Measurements from ENCODE around the gene WSB2. TPM values are rescaled to one million over a fixed set of nuclear protein-coding genes. Genes with fewer than 3 reads are reported as not detected.
"Not testable (repeated sequence)": the region's sequence is repeated elsewhere in the genome, so short reads cannot be mapped to it uniquely, and the experiment has no call there.

WSB2 gene
- total RNA-seq, 1 experiment from 2014 or later = 112 TPM

DNA sequence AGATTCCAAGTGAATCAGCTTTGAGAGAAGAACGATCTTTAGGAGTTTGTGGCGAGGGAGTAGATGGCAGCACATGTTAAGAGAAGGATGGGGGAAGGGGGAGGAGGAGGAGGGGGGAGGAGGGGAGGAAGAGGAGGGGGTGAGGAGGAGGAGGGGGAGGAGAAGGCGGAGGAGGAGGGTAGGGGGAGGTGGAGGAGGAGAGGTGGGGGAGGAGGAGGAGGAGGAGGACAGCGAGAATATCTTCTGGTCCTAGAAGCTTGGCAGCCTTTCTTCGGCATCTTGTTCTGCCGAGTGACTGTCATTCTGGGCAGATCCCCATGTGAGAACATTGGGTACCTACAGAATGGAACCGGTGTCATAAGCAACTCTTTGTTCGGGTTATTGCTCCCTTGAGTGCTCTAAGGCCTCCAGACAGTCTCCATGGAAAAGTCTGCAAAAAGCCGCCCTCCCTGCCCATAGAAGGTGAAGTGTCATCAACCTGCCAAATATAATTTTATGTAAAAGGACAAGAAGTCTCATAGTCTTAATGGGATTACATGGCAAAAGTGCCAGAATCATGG is 37.6 kb downstream of the WSB2 start:
- intact Hi-C loops (cut with micrococcal nuclease; ENCODE audit: unreplicated experiment) = no loop called here
- Mint-ChIP-seq H3K27me3 (ENCODE audit: unreplicated experiment) (no peaks in the 10 kb centered on the region), H3K4me1 (ENCODE audit: low read depth, unreplicated experiment) (no peaks in the 10 kb centered on the region), H3K27ac (ENCODE audit: unreplicated experiment) (no peak overlapping the region), H3K4me3 (ENCODE audit: low read depth, unreplicated experiment) (no peak overlapping the region), H3K9me3 (ENCODE audit: low read depth, unreplicated experiment) (no peaks in the 10 kb centered on the region), H3K36me3 (ENCODE audit: insufficient read depth, unreplicated experiment) (peaks cover 63% of the 10 kb centered on the region)
- BruUV-seq (replicated peaks) = no TSS peak
- TF ChIP-seq, protein P1, sequence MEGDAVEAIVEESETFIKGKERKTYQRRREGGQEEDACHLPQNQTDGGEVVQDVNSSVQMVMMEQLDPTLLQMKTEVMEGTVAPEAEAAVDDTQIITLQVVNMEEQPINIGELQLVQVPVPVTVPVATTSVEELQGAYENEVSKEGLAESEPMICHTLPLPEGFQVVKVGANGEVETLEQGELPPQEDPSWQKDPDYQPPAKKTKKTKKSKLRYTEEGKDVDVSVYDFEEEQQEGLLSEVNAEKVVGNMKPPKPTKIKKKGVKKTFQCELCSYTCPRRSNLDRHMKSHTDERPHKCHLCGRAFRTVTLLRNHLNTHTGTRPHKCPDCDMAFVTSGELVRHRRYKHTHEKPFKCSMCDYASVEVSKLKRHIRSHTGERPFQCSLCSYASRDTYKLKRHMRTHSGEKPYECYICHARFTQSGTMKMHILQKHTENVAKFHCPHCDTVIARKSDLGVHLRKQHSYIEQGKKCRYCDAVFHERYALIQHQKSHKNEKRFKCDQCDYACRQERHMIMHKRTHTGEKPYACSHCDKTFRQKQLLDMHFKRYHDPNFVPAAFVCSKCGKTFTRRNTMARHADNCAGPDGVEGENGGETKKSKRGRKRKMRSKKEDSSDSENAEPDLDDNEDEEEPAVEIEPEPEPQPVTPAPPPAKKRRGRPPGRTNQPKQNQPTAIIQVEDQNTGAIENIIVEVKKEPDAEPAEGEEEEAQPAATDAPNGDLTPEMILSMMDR (IDR thresholded peaks at IDR 0.05; ENCODE audit: unreplicated experiment) = no peak
- DNase-seq = no peak
- CTCF ChIA-PET = no interaction called here

DNA sequence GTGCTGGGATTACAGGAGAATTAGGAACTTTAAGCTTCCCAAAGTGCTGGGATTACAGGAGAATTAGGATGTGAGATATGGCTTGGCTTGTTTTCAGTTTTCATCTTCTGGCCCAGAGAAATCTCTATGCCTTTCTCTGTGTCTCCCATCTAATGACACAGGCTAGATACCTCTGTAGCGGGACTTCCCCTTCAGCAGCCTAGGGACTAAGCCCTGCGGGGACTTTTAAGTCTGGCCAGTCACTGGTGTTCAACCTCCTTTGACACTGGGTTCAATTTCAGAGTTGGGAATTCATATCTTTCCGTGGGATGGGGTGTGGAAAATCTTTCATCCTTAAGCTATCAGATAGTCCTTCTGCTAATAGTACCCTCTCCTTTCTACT is 38.3 kb downstream of the WSB2 start:
- Mint-ChIP-seq H3K4me1 (ENCODE audit: low read depth, unreplicated experiment) (peaks cover 6% of the 10 kb centered on the region), H3K27me3 (ENCODE audit: unreplicated experiment) (no peaks in the 10 kb centered on the region), H3K9me3 (ENCODE audit: low read depth, unreplicated experiment) (no peaks in the 10 kb centered on the region), H3K36me3 (ENCODE audit: insufficient read depth, unreplicated experiment) (peaks cover 63% of the 10 kb centered on the region), H3K4me3 (ENCODE audit: low read depth, unreplicated experiment) (no peak overlapping the region), H3K27ac (ENCODE audit: unreplicated experiment) (no peak overlapping the region)
- TF ChIP-seq, protein P1 (IDR thresholded peaks at IDR 0.05; ENCODE audit: unreplicated experiment) = no peak
- BruUV-seq (replicated peaks) = no TSS peak
- CTCF ChIA-PET = no interaction called here
- intact Hi-C loops (cut with micrococcal nuclease; ENCODE audit: unreplicated experiment) = no loop called here
- no peak for DNase-seq

DNA sequence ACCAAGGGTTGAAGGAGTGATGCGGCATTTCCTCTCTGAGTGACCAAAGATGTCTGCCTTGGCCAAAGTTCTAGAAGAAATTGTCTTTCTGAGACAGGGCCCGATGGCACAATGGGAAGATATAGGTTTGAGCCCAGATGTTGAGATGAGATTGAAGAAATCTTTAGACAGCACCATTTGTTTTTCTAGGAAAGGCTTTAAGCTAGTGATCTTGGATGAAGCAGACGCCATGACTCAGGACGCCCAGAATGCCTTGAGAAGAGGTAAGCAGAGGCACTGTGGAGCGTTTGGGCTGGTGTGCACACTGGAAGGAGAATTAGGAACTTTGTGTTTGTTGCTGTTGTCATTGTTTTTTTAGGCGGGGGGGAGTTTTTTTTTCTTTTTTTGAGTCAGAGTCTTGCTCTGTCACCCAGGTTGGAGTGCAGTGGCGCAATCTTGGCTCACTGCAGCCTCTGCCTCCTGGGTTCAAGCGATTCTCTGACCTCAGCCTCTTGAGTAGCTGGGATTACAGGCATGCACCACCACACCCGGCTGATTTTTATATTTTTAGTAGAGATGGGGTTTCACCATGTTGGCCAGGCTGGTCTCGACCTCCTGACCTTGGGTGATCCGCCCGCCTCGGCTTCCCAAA is 38.8 kb downstream of the WSB2 start:
- H3K4me3 Mint-ChIP-seq (ENCODE audit: low read depth, unreplicated experiment); H3K4me1 Mint-ChIP-seq (ENCODE audit: low read depth, unreplicated experiment); H3K27ac Mint-ChIP-seq (ENCODE audit: unreplicated experiment); H3K27me3 Mint-ChIP-seq (ENCODE audit: unreplicated experiment); CTCF ChIA-PET; BruUV-seq (replicated peaks); DNase-seq; intact Hi-C loops (cut with micrococcal nuclease; ENCODE audit: unreplicated experiment); H3K9me3 Mint-ChIP-seq (ENCODE audit: low read depth, unreplicated experiment): not testable (repeated sequence)
- H3K36me3 Mint-ChIP-seq (ENCODE audit: insufficient read depth, unreplicated experiment) = peaks cover 63% of the 10 kb centered on the region

DNA sequence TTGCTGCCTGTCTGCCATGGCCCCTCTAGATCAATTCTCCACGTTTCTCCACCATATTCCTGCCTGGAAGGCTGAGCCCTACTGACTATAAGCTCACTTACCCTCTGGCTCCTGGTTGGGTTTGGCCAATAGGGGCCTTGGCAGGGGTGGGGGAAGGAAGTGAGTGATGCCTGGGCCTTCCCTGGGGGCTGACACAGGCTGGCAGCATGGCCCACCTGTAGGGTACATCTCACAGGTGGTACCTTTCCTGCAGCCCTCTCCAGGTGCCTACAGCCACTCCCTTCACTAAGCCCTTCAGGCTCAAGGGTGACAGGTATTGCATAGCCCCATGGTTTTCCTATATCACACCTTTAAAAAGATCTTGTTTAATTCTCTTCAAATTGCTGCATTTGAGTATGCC is 40.9 kb downstream of the WSB2 start:
- Mint-ChIP-seq H3K4me1 (ENCODE audit: low read depth, unreplicated experiment) (peaks cover 16% of the 10 kb centered on the region), H3K27me3 (ENCODE audit: unreplicated experiment) (no peaks in the 10 kb centered on the region), H3K9me3 (ENCODE audit: low read depth, unreplicated experiment) (no peaks in the 10 kb centered on the region), H3K36me3 (ENCODE audit: insufficient read depth, unreplicated experiment) (peaks cover 69% of the 10 kb centered on the region), H3K4me3 (ENCODE audit: low read depth, unreplicated experiment) (no peak overlapping the region), H3K27ac (ENCODE audit: unreplicated experiment) (no peak overlapping the region)
- BruUV-seq (replicated peaks) = no TSS peak
- CTCF ChIA-PET = no interaction called here
- intact Hi-C loops (cut with micrococcal nuclease; ENCODE audit: unreplicated experiment) = no loop called here
- DNase-seq = no peak
- TF ChIP-seq, protein P1 (IDR thresholded peaks at IDR 0.05; ENCODE audit: unreplicated experiment) = no peak

DNA sequence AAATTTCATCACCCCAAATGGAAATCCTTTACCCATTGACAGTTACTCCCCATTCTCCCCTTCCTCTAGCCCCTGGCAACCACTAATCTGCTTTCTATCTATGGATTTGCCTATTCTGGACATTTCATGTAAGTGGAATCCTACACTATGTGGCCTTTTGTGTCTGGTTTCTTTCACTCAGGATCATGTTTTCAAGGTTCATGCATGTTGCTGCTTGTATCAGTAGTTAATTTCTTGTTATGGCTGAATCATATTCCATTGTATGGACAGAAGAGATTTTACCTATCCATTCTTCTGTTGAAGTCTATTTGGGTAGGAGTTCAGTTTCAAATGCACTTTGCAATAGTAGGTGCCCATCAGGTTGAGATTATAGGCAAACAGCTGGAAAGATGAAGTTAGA is 43.1 kb downstream of the WSB2 start:
- intact Hi-C loops (cut with micrococcal nuclease; ENCODE audit: unreplicated experiment) = loop anchor here (2.0 kb wide), 2 partner anchors 49 to 143 kb away; partner anchors contain the start of gene KSR2
- Mint-ChIP-seq H3K4me1 (ENCODE audit: low read depth, unreplicated experiment) (peaks cover 16% of the 10 kb centered on the region), H3K4me3 (ENCODE audit: low read depth, unreplicated experiment) (peak overlapping the region; percentile 88), H3K36me3 (ENCODE audit: insufficient read depth, unreplicated experiment) (peaks cover 56% of the 10 kb centered on the region), H3K27ac (ENCODE audit: unreplicated experiment) (no peak overlapping the region), H3K27me3 (ENCODE audit: unreplicated experiment) (no peaks in the 10 kb centered on the region), H3K9me3 (ENCODE audit: low read depth, unreplicated experiment) (no peaks in the 10 kb centered on the region)
- CTCF ChIA-PET = no interaction called here
- no TSS peak for BruUV-seq (replicated peaks)
- no peak for DNase-seq
- TF ChIP-seq, protein P1 (IDR thresholded peaks at IDR 0.05; ENCODE audit: unreplicated experiment) = no peak

Data from Calu3 (cell line).